ENCODE measurements around the gene EFCAB9. TPM values are rescaled to one million over a fixed set of nuclear protein-coding genes. Genes with fewer than 3 reads are reported as not detected.

Gene EFCAB9
- total and polyA plus RNA-seq, 2 donors (not counting 1 experiment from before 2014, with no cell fraction given) = not detected

DNA sequence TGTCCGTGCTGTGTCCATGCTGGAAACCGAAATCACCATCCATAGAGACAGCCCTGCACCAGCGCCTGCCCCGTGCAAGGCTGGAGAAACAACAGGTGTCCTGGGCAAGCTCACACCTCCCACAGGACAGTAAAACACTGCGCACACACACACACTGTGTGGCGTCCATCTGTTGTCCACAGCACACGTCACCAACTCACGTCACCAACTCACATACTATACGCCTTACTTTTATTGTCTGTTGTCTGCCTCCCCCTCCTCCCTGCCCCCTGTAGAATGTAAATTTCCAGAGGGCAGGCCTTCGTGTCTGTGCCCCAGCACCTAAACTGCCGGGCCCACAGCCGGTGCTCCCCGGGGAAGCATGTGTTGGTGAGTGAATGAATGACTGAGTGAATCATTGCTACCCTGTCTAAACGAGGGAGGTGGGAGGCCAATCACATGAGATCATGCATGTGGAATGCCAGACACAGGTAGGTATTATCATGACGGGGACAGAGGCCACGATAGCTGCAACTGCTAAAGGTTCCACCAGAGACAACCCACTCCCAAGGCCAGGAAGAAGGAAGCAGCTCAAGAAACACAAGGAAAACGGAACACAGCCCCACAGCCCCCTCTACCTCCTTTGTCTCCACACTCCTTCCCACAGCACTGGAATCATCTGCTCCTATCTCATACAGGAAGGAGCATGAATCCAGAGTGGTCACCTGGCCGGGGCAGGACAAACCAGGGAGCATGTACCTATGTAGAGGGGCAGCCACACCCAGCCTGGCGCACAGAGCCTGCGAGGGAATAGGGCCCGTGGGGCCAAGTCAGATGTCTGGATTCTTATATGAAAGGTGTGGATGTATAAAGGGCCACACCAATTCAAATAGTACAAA, 47.9 kb upstream of the EFCAB9 start:
- Histone ChIP-seq H3K4me2 (ENCODE audit: extremely low read depth, insufficient read depth, low read length) (no peak overlapping the region), H3K79me2 (ENCODE audit: control insufficient read depth, insufficient read depth, low read length) (peaks cover 6% of the 10 kb centered on the region), H4K20me1 (ENCODE audit: control insufficient read depth, extremely low read depth, insufficient read depth, low read length) (no peaks in the 10 kb centered on the region), H3K36me3 (ENCODE audit: control insufficient read depth, insufficient read depth, low read length) (no peaks in the 10 kb centered on the region), H3K27ac (ENCODE audit: insufficient read depth, low read length) (no peak overlapping the region), H3K9me3 (ENCODE audit: control insufficient read depth, insufficient read depth, low read depth, low read length) (no peaks in the 10 kb centered on the region), H3K4me3 (replicated peaks in 1 of 4; ENCODE audit: control extremely low read depth in 1 of 4, insufficient read depth in 1 of 4, low read depth in 3 of 4, low read length in 4 of 4) (no peak overlapping the region), H3K27me3 (ENCODE audit: control insufficient read depth, insufficient read depth, low read length) (no peaks in the 10 kb centered on the region), H2AFZ (ENCODE audit: low read length) (no peak overlapping the region), H3K4me1 (ENCODE audit: control insufficient read depth, extremely low read depth, insufficient read depth, low read length) (no peaks in the 10 kb centered on the region), H3K9ac (ENCODE audit: insufficient read depth, low read length) (no peak overlapping the region)
- TF ChIP-seq EZH2 (IDR thresholded peaks at IDR 0.05; ENCODE audit: low read length, missing control alignments) = no peak
- TF ChIP-seq CTCF (conservative IDR thresholded peaks at IDR 0.05 in 1 of 2, IDR thresholded peaks at IDR 0.05 in 1 of 2; ENCODE audit: low read depth in 1 of 2, low read length in 2 of 2) = no peak
- no peak for DNase-seq (ENCODE audit: low read depth in 2 of 2)

- no peaks in the 10 kb centered on the region for H4K20me1 ChIP-seq (ENCODE audit: control insufficient read depth, extremely low read depth, insufficient read depth, low read length)
- no peaks in the 10 kb centered on the region for H3K9me3 ChIP-seq (ENCODE audit: control insufficient read depth, insufficient read depth, low read depth, low read length)
- DNase-seq (ENCODE audit: low read depth in 2 of 2) = no peak
- no peak overlapping the region for H3K9ac ChIP-seq (ENCODE audit: insufficient read depth, low read length)
- H2AFZ ChIP-seq (ENCODE audit: low read length) = no peak overlapping the region
- H3K4me2 ChIP-seq (ENCODE audit: extremely low read depth, insufficient read depth, low read length) = no peak overlapping the region
- H3K36me3 ChIP-seq (ENCODE audit: control insufficient read depth, insufficient read depth, low read length) = no peaks in the 10 kb centered on the region
- no peaks in the 10 kb centered on the region for H3K27me3 ChIP-seq (ENCODE audit: control insufficient read depth, insufficient read depth, low read length)
- peaks cover 6% of the 10 kb centered on the region for H3K79me2 ChIP-seq (ENCODE audit: control insufficient read depth, insufficient read depth, low read length)
- no peak overlapping the region for H3K27ac ChIP-seq (ENCODE audit: insufficient read depth, low read length)
- no peaks in the 10 kb centered on the region for H3K4me1 ChIP-seq (ENCODE audit: control insufficient read depth, extremely low read depth, insufficient read depth, low read length)
- TF ChIP-seq EZH2 (IDR thresholded peaks at IDR 0.05; ENCODE audit: low read length, missing control alignments) (no peak), CTCF (conservative IDR thresholded peaks at IDR 0.05 in 1 of 2, IDR thresholded peaks at IDR 0.05 in 1 of 2; ENCODE audit: low read depth in 1 of 2, low read length in 2 of 2) (no peak)
- H3K4me3 ChIP-seq (replicated peaks in 1 of 4; ENCODE audit: control extremely low read depth in 1 of 4, insufficient read depth in 1 of 4, low read depth in 3 of 4, low read length in 4 of 4) = no peak overlapping the region
Measured at GRCh38 chr5:172146748-172147092, 47.3 kb upstream of the EFCAB9 start.

DNA sequence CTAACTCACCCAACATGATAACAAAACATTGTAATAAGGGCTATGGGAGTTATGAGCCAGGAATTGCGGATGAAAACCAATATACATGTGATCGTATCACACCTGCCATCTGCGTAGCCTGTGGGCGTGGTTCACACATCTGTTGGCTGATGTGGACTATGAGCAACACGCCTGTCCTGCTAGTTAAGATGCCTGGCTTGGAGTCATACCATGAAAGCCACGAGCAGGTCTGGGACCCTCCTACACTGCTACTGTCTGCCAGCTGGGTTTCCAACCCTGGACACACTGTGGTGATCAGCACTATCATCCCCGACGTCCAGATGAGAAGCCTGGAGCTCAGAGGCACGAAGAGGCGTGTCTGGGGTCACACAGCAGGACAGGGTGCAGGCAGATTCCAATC, 46.1 kb upstream of the EFCAB9 start:
- Histone ChIP-seq H2AFZ (ENCODE audit: low read length) (no peak overlapping the region), H3K9me3 (ENCODE audit: control insufficient read depth, insufficient read depth, low read depth, low read length) (no peaks in the 10 kb centered on the region), H3K27me3 (ENCODE audit: control insufficient read depth, insufficient read depth, low read length) (no peaks in the 10 kb centered on the region), H3K4me1 (ENCODE audit: control insufficient read depth, extremely low read depth, insufficient read depth, low read length) (no peaks in the 10 kb centered on the region), H3K4me2 (ENCODE audit: extremely low read depth, insufficient read depth, low read length) (no peak overlapping the region), H4K20me1 (ENCODE audit: control insufficient read depth, extremely low read depth, insufficient read depth, low read length) (no peaks in the 10 kb centered on the region), H3K9ac (ENCODE audit: insufficient read depth, low read length) (no peak overlapping the region), H3K36me3 (ENCODE audit: control insufficient read depth, insufficient read depth, low read length) (no peaks in the 10 kb centered on the region), H3K79me2 (ENCODE audit: control insufficient read depth, insufficient read depth, low read length) (peaks cover 6% of the 10 kb centered on the region), H3K4me3 (replicated peaks in 1 of 4; ENCODE audit: control extremely low read depth in 1 of 4, insufficient read depth in 1 of 4, low read depth in 3 of 4, low read length in 4 of 4) (no peak overlapping the region), H3K27ac (ENCODE audit: insufficient read depth, low read length) (no peak overlapping the region)
- no peak for DNase-seq (ENCODE audit: low read depth in 2 of 2)
- TF ChIP-seq EZH2 (IDR thresholded peaks at IDR 0.05; ENCODE audit: low read length, missing control alignments) (no peak), CTCF (conservative IDR thresholded peaks at IDR 0.05 in 1 of 2, IDR thresholded peaks at IDR 0.05 in 1 of 2; ENCODE audit: low read depth in 1 of 2, low read length in 2 of 2) (no peak)
